ENCODE data around the gene SYNE1.

SYNE1 gene

GRCh38 chr6:152207915-152208714 is 429.0 kb downstream of the SYNE1 start:
- H3K4me1 ChIP-seq (ENCODE audit: control insufficient read depth, insufficient read depth, low read length): no peaks in the 10 kb centered on the region
- no peaks in the 10 kb centered on the region for H3K27me3 ChIP-seq (ENCODE audit: control insufficient read depth, insufficient read depth, low read length)
- peaks cover 26% of the 10 kb centered on the region for H3K36me3 ChIP-seq (ENCODE audit: control insufficient read depth, insufficient read depth, low read length)
- H3K9ac ChIP-seq (ENCODE audit: low read length): no peak overlapping the region
- no peak overlapping the region for H3K27ac ChIP-seq (ENCODE audit: low read depth, low read length)
- no peak overlapping the region for H3K4me3 ChIP-seq (ENCODE audit: low read length)

GRCh38 chr6:152206072-152206818 is 430.9 kb downstream of the SYNE1 start:
- H3K27ac ChIP-seq (ENCODE audit: low read depth, low read length): no peak overlapping the region
- no peak overlapping the region for H3K9ac ChIP-seq (ENCODE audit: low read length)
- H3K27me3 ChIP-seq (ENCODE audit: control insufficient read depth, insufficient read depth, low read length): no peaks in the 10 kb centered on the region
- H3K4me1 ChIP-seq (ENCODE audit: control insufficient read depth, insufficient read depth, low read length): no peaks in the 10 kb centered on the region
- no peak overlapping the region for H3K4me3 ChIP-seq (ENCODE audit: low read length)
- peaks cover 28% of the 10 kb centered on the region for H3K36me3 ChIP-seq (ENCODE audit: control insufficient read depth, insufficient read depth, low read length)

- no peaks in the 10 kb centered on the region for H3K27me3 ChIP-seq (ENCODE audit: control insufficient read depth, insufficient read depth, low read length)
- H3K27ac ChIP-seq (ENCODE audit: low read depth, low read length): no peak overlapping the region
- peaks cover 28% of the 10 kb centered on the region for H3K36me3 ChIP-seq (ENCODE audit: control insufficient read depth, insufficient read depth, low read length)
Measured at GRCh38 chr6:152204591-152204990, 432.6 kb downstream of the SYNE1 start.

GRCh38 chr6:152201120-152201519 is 436.0 kb downstream of the SYNE1 start:
- Histone ChIP-seq H3K27me3 (ENCODE audit: control insufficient read depth, insufficient read depth, low read length) (no peaks in the 10 kb centered on the region), H3K4me1 (ENCODE audit: control insufficient read depth, insufficient read depth, low read length) (no peaks in the 10 kb centered on the region), H3K36me3 (ENCODE audit: control insufficient read depth, insufficient read depth, low read length) (peaks cover 22% of the 10 kb centered on the region), H3K9ac (ENCODE audit: low read length) (no peak overlapping the region), H3K27ac (ENCODE audit: low read depth, low read length) (no peak overlapping the region), H3K4me3 (ENCODE audit: low read length) (no peak overlapping the region)

More at GRCh38 chr6:152204591-152204990, 432.6 kb downstream of the SYNE1 start:
- H3K9ac ChIP-seq (ENCODE audit: low read length): no peak overlapping the region
- H3K4me3 ChIP-seq (ENCODE audit: low read length): no peak overlapping the region
- H3K4me1 ChIP-seq (ENCODE audit: control insufficient read depth, insufficient read depth, low read length): no peaks in the 10 kb centered on the region

GRCh38 chr6:152195896-152196295 is 441.3 kb downstream of the SYNE1 start:
- Histone ChIP-seq H3K36me3 (ENCODE audit: control insufficient read depth, insufficient read depth, low read length) (peaks cover 14% of the 10 kb centered on the region), H3K4me3 (ENCODE audit: low read length) (no peak overlapping the region), H3K27me3 (ENCODE audit: control insufficient read depth, insufficient read depth, low read length) (no peaks in the 10 kb centered on the region), H3K27ac (ENCODE audit: low read depth, low read length) (no peak overlapping the region), H3K9ac (ENCODE audit: low read length) (no peak overlapping the region), H3K4me1 (ENCODE audit: control insufficient read depth, insufficient read depth, low read length) (no peaks in the 10 kb centered on the region)

GRCh38 chr6:152189736-152190135 is 447.4 kb downstream of the SYNE1 start:
- Histone ChIP-seq H3K4me3 (ENCODE audit: low read length) (no peak overlapping the region), H3K36me3 (ENCODE audit: control insufficient read depth, insufficient read depth, low read length) (no peaks in the 10 kb centered on the region), H3K27ac (ENCODE audit: low read depth, low read length) (no peak overlapping the region), H3K9ac (ENCODE audit: low read length) (no peak overlapping the region), H3K4me1 (ENCODE audit: control insufficient read depth, insufficient read depth, low read length) (no peaks in the 10 kb centered on the region), H3K27me3 (ENCODE audit: control insufficient read depth, insufficient read depth, low read length) (no peaks in the 10 kb centered on the region)

GRCh38 chr6:152188011-152188410 is 449.2 kb downstream of the SYNE1 start:
- Histone ChIP-seq H3K4me1 (ENCODE audit: control insufficient read depth, insufficient read depth, low read length) (no peaks in the 10 kb centered on the region), H3K27me3 (ENCODE audit: control insufficient read depth, insufficient read depth, low read length) (no peaks in the 10 kb centered on the region), H3K9ac (ENCODE audit: low read length) (no peak overlapping the region), H3K4me3 (ENCODE audit: low read length) (no peak overlapping the region), H3K36me3 (ENCODE audit: control insufficient read depth, insufficient read depth, low read length) (no peaks in the 10 kb centered on the region), H3K27ac (ENCODE audit: low read depth, low read length) (no peak overlapping the region)

- H3K36me3 ChIP-seq (ENCODE audit: control insufficient read depth, insufficient read depth, low read length): no peaks in the 10 kb centered on the region
- H3K4me3 ChIP-seq (ENCODE audit: low read length): no peak overlapping the region
- no peaks in the 10 kb centered on the region for H3K27me3 ChIP-seq (ENCODE audit: control insufficient read depth, insufficient read depth, low read length)
- no peak overlapping the region for H3K9ac ChIP-seq (ENCODE audit: low read length)
- H3K4me1 ChIP-seq (ENCODE audit: control insufficient read depth, insufficient read depth, low read length): no peaks in the 10 kb centered on the region
- H3K27ac ChIP-seq (ENCODE audit: low read depth, low read length): no peak overlapping the region
Measured at GRCh38 chr6:152186840-152187239, 450.3 kb downstream of the SYNE1 start.

GRCh38 chr6:152184917-152185574 is 452.1 kb downstream of the SYNE1 start:
- H3K9ac ChIP-seq (ENCODE audit: low read length): no peak overlapping the region
- no peak overlapping the region for H3K4me3 ChIP-seq (ENCODE audit: low read length)
- H3K36me3 ChIP-seq (ENCODE audit: control insufficient read depth, insufficient read depth, low read length): peaks cover 2% of the 10 kb centered on the region
- no peaks in the 10 kb centered on the region for H3K4me1 ChIP-seq (ENCODE audit: control insufficient read depth, insufficient read depth, low read length)
- no peak overlapping the region for H3K27ac ChIP-seq (ENCODE audit: low read depth, low read length)
- no peaks in the 10 kb centered on the region for H3K27me3 ChIP-seq (ENCODE audit: control insufficient read depth, insufficient read depth, low read length)

GRCh38 chr6:152184573-152184916 is 452.6 kb downstream of the SYNE1 start:
- Histone ChIP-seq H3K27ac (ENCODE audit: low read depth, low read length) (no peak overlapping the region), H3K27me3 (ENCODE audit: control insufficient read depth, insufficient read depth, low read length) (no peaks in the 10 kb centered on the region), H3K36me3 (ENCODE audit: control insufficient read depth, insufficient read depth, low read length) (peaks cover 3% of the 10 kb centered on the region), H3K4me1 (ENCODE audit: control insufficient read depth, insufficient read depth, low read length) (no peaks in the 10 kb centered on the region), H3K4me3 (ENCODE audit: low read length) (no peak overlapping the region), H3K9ac (ENCODE audit: low read length) (no peak overlapping the region)

- no peak overlapping the region for H3K27ac ChIP-seq (ENCODE audit: low read depth, low read length)
- H3K36me3 ChIP-seq (ENCODE audit: control insufficient read depth, insufficient read depth, low read length): peaks cover 7% of the 10 kb centered on the region
- no peaks in the 10 kb centered on the region for H3K4me1 ChIP-seq (ENCODE audit: control insufficient read depth, insufficient read depth, low read length)
- H3K9ac ChIP-seq (ENCODE audit: low read length): no peak overlapping the region
- H3K4me3 ChIP-seq (ENCODE audit: low read length): no peak overlapping the region
- H3K27me3 ChIP-seq (ENCODE audit: control insufficient read depth, insufficient read depth, low read length): no peaks in the 10 kb centered on the region
Measured at GRCh38 chr6:152180601-152181000, 456.6 kb downstream of the SYNE1 start.

GRCh38 chr6:152176268-152176667 is 460.9 kb downstream of the SYNE1 start:
- Histone ChIP-seq H3K4me3 (ENCODE audit: low read length) (no peak overlapping the region), H3K27ac (ENCODE audit: low read depth, low read length) (no peak overlapping the region), H3K9ac (ENCODE audit: low read length) (no peak overlapping the region), H3K36me3 (ENCODE audit: control insufficient read depth, insufficient read depth, low read length) (peaks cover 20% of the 10 kb centered on the region), H3K27me3 (ENCODE audit: control insufficient read depth, insufficient read depth, low read length) (no peaks in the 10 kb centered on the region), H3K4me1 (ENCODE audit: control insufficient read depth, insufficient read depth, low read length) (no peaks in the 10 kb centered on the region)
